Measurements from ENCODE around the gene DTX4. TPM values are rescaled to one million over a fixed set of nuclear protein-coding genes. Genes with fewer than 3 reads are reported as not detected.

Gene DTX4
- polyA plus RNA-seq, 1 of the 3 experiments (the other 2 are of a cell fraction): 0.05 TPM

GRCh38 chr11:59181746-59182456, 10.0 kb downstream of the DTX4 start:
- no peak overlapping the region for H2AFZ ChIP-seq (ENCODE audit: low read depth)
- CTCF ChIA-PET: interaction anchor here (2.0 to 6.2 kb wide), 3 partner anchors 10 to 24 kb away, joined by 7 to 58 read pairs (median 8); partner anchors contain the start of gene DTX4

More at GRCh38 chr11:59181746-59182456, 10.0 kb downstream of the DTX4 start:
- TF ChIP-seq, protein P1, sequence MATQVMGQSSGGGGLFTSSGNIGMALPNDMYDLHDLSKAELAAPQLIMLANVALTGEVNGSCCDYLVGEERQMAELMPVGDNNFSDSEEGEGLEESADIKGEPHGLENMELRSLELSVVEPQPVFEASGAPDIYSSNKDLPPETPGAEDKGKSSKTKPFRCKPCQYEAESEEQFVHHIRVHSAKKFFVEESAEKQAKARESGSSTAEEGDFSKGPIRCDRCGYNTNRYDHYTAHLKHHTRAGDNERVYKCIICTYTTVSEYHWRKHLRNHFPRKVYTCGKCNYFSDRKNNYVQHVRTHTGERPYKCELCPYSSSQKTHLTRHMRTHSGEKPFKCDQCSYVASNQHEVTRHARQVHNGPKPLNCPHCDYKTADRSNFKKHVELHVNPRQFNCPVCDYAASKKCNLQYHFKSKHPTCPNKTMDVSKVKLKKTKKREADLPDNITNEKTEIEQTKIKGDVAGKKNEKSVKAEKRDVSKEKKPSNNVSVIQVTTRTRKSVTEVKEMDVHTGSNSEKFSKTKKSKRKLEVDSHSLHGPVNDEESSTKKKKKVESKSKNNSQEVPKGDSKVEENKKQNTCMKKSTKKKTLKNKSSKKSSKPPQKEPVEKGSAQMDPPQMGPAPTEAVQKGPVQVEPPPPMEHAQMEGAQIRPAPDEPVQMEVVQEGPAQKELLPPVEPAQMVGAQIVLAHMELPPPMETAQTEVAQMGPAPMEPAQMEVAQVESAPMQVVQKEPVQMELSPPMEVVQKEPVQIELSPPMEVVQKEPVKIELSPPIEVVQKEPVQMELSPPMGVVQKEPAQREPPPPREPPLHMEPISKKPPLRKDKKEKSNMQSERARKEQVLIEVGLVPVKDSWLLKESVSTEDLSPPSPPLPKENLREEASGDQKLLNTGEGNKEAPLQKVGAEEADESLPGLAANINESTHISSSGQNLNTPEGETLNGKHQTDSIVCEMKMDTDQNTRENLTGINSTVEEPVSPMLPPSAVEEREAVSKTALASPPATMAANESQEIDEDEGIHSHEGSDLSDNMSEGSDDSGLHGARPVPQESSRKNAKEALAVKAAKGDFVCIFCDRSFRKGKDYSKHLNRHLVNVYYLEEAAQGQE (IDR thresholded peaks at IDR 0.05; ENCODE audit: low read depth, low read length): no peak
- TF ChIP-seq USF2 (IDR thresholded peaks at IDR 0.05; ENCODE audit: borderline replicate concordance, low read depth, low read length) (no peak), MEF2A (IDR thresholded peaks at IDR 0.05; ENCODE audit: borderline replicate concordance, low read depth) (no peak), TCF12 (IDR thresholded peaks at IDR 0.05) (no peak), RFX5 (IDR thresholded peaks at IDR 0.05; ENCODE audit: low read length) (no peak), TEAD4 (IDR thresholded peaks at IDR 0.05; ENCODE audit: borderline replicate concordance, insufficient read depth) (no peak), GATA2 (CRISPR knock-in tag; IDR thresholded peaks at IDR 0.05) (no peak), FOSL2 (IDR thresholded peaks at IDR 0.05; ENCODE audit: borderline replicate concordance, low read depth) (no peak), POLR2AphosphoS5 (IDR thresholded peaks at IDR 0.05; ENCODE audit: low read depth, low read length) (no peak), FOXJ3 (CRISPR knock-in tag; IDR thresholded peaks at IDR 0.05) (no peak), GABPA (IDR thresholded peaks at IDR 0.05; ENCODE audit: low read depth) (no peak), JUND (IDR thresholded peaks at IDR 0.05) (no peak), NFIC (IDR thresholded peaks at IDR 0.05; ENCODE audit: borderline replicate concordance) (no peak), CHD2 (IDR thresholded peaks at IDR 0.05; ENCODE audit: low read length, partially characterized antibody) (no peak)
- no peak for DNase-seq
- POLR2A ChIA-PET: no interaction called here
- Histone ChIP-seq H3K4me3 (ENCODE audit: low read depth in 2 of 2, low read length in 1 of 2) (no peak overlapping the region), H3F3A (replicated peaks; ENCODE audit: insufficient read depth) (no peaks in the 10 kb centered on the region), H3K27me3 (ENCODE audit: insufficient read depth) (no peaks in the 10 kb centered on the region; the same call in 1 of the 2 replicates), H3K4me2 (no peak overlapping the region), H4K20me1 (ENCODE audit: insufficient read depth) (no peaks in the 10 kb centered on the region), H3K4me1 (ENCODE audit: control insufficient read depth in 1 of 2, insufficient read depth in 2 of 2, low read depth in 1 of 2, low read length in 1 of 2) (no peaks in the 10 kb centered on the region), H3K27ac (ENCODE audit: low read depth in 2 of 2, low read length in 1 of 2) (no peak overlapping the region), H3K36me3 (replicated peaks in 1 of 2; ENCODE audit: control insufficient read depth in 1 of 2, insufficient read depth in 2 of 2, low read length in 1 of 2) (no peaks in the 10 kb centered on the region), H3K9me2 (no peaks in the 10 kb centered on the region), H3K9me3 (no peaks in the 10 kb centered on the region), H3K79me2 (ENCODE audit: insufficient read depth) (no peaks in the 10 kb centered on the region), H3K9ac (no peak overlapping the region)
- WGBS (ENCODE audit: low lambda C conversion rate): 63% methylated on average over 20 of the region's 33 CpGs
